Ovary (tissue), 9 donors: ENCODE results near the gene KCNH5. TPM values are rescaled to one million over a fixed set of nuclear protein-coding genes. Genes with fewer than 3 reads are reported as not detected.

ENCODE experiments used
- DNase-seq, 5 donors: peaks; one replicate each; pipeline ENCODE4 v3.0.0-alpha.2; 2019 to 2020
- H3K27ac ChIP-seq, 2 donors: fragments of 200-600 bp; one replicate each; pipeline versions ENCODE4 v1.5.1 to v1.8.0; 2019 to 2022
- H3K27me3 ChIP-seq: fragments of 200-600 bp; one replicate; pipeline ENCODE4 v1.8.0; 2022
- H3K36me3 ChIP-seq: fragments of 200-600 bp; sonication (generic); one replicate; pipeline ENCODE4 v1.5.1; 2019
- H3K4me1 ChIP-seq: one replicate; pipeline ENCODE4 v1.8.1; 2013; ENCODE audit warnings: mild to moderate bottlenecking, moderate library complexity; ENCODE audit not compliant: insufficient read depth
- H3K4me3 ChIP-seq: fragments of 200-600 bp; sonication (generic); one replicate; pipeline ENCODE4 v1.5.1; 2017
- H3K9me3 ChIP-seq, 2 donors: fragments of 200-600 bp in 1 of 2; sonication (generic) in 1 of 2; one replicate each; pipeline versions ENCODE4 v1.5.1 to v1.8.1; 2013 to 2019; ENCODE audit warnings: mild to moderate bottlenecking in 1 of 2, moderate library complexity in 1 of 2
- EP300 ChIP-seq: sonication (generic); formaldehyde crosslinking; IDR thresholded peaks from one replicate; pipeline ENCODE4 v1.6.1; 2017; ENCODE audit warnings: antibody characterized with exemption
- POLR2A ChIP-seq: fragments of 450-650 bp; IDR thresholded peaks from one replicate; pipeline ENCODE4 v1.6.1; 2017; ENCODE audit warnings: antibody characterized with exemption, mild to moderate bottlenecking, moderate library complexity
- WGBS, 3 donors: extraction: QIAGEN DNeasy Blood & Tissue Kit in 1 of 3; methylation state at CpG; one replicate each; pipeline versions ENCODE4 v1.1.5 to v1.1.7; 2013 to 2017; 5-methylcytosine and 5-hydroxymethylcytosine counted together
- intact Hi-C, 4 donors: fragments of 100-400 bp; cut with DNase I; formaldehyde crosslinking; loops; one replicate each; pipeline versions ENCODE4 v1.11.0 to v1.15.1; 2022 to 2023
- polyA plus RNA-seq, 2 donors: library from polyadenylated mRNA; stranded (reverse); fragments of 200-250 nt in 1 of 2; fragments of 350-450 nt in 1 of 2; fragmentation: Illumina TruSeq in 1 of 2; extraction: RNeasy Lipid Tissue Mini Kit (QIAGEN cat#74804) in 1 of 2; gene quantifications; one replicate each; pipeline ENCODE4 v1.2.3, GENCODE V29; 2013 to 2014
- total RNA-seq, 7 donors: library from RNA; depleted of rRNA in 2 of 7; stranded (reverse); fragments of >200 nt in 2 of 7; fragmentation: NEBNext Ultra II Directional in 3 of 7; extraction: Animal tissue kit (Norgen Biotek cat#: 25700) in 3 of 7; gene quantifications; one replicate each; pipeline versions ENCODE4 v1.1.0 to v1.2.4, GENCODE V29; 2016 to 2023
- TF ChIP-seq, protein P1 (sequence below), 3 donors: fragments of 450-650 bp in 2 of 3; fragments of 200-600 bp in 1 of 3; IDR thresholded peaks; one replicate each; pipeline versions ENCODE4 v1.5.1 to v1.8.0; 2016 to 2022; ENCODE audit warnings: antibody characterized with exemption in 3 of 3, mild to moderate bottlenecking in 1 of 3
- donor health status: DM: no; HTN: no; CAD: no; lungs with moderate emphysema.
- donor health status: DM: no; HTN: no; CAD: no.
- donor health status: Bipolar disorder and iron deficiency.
- donor health status: DM: yes; HTN: yes; CAD: no.
- donor health status: DM: no; HTN: no; CAD: no.
- donor health status: DM: yes; HTN: yes; CAD: no.

KCNH5 gene
- total and polyA plus RNA-seq, 9 donors, result 0.05 TPM; not detected in 7

DNA sequence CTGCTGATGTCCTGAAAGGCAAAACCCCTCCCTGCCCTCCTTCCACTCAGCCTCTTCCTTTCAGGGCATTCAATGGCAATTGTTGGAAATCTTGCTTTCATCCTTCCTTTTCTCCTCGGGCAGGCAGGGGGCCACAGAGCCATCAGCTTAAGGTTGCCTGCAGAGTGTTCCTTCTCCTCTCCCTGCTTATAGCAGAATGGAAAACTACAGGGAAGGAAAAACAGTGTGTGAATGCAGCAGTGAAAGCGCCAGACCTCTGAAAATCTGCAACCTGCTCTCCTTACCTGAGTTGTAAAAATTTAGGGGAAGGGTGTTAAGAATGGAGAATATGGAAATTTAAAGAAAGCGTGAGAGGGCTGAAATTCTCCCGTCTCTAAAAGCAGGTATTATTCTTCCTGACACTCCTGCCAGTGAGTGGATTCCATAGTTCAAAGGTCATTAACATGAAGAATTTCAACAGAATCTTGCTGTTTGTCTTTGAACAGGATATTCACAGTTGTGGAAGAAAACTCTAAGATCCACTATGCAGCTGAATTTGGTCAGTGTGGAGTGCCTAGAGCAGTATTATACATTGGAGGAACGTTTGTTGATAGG, 348.8 kb downstream of the KCNH5 start:
- no peak for DNase-seq

DNA sequence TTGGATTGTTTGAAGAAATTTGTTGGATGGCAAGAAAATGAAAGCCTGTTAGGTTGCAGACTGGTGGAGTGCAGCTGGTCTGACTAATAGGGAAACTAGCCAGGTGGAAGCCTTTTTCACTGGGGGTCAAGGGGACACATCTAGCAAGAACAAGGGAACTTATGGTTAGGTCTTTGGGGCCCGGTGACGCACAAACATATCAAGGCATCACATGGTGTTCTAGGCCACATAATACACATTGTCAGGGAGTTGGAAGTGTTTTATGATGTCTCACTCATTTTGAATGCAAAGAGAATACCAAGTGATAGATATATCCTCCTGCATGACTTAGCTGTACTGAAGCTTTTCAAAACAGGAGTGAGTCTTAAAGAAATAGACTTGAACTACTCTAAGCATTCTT, 351.2 kb downstream of the KCNH5 start:
- H3K4me3 ChIP-seq, result no peak overlapping the region
- H3K36me3 ChIP-seq, result no peaks in the 10 kb centered on the region
- no peaks in the 10 kb centered on the region for H3K9me3 ChIP-seq
- no peak for TF ChIP-seq EP300
- TF ChIP-seq, protein P1, sequence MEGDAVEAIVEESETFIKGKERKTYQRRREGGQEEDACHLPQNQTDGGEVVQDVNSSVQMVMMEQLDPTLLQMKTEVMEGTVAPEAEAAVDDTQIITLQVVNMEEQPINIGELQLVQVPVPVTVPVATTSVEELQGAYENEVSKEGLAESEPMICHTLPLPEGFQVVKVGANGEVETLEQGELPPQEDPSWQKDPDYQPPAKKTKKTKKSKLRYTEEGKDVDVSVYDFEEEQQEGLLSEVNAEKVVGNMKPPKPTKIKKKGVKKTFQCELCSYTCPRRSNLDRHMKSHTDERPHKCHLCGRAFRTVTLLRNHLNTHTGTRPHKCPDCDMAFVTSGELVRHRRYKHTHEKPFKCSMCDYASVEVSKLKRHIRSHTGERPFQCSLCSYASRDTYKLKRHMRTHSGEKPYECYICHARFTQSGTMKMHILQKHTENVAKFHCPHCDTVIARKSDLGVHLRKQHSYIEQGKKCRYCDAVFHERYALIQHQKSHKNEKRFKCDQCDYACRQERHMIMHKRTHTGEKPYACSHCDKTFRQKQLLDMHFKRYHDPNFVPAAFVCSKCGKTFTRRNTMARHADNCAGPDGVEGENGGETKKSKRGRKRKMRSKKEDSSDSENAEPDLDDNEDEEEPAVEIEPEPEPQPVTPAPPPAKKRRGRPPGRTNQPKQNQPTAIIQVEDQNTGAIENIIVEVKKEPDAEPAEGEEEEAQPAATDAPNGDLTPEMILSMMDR (IDR thresholded peaks at IDR 0.05), result no peak
- TF ChIP-seq POLR2A, result no peak
- no peak overlapping the region for H3K27ac ChIP-seq
- no peaks in the 10 kb centered on the region for H3K4me1 ChIP-seq
- DNase-seq, result no peak
- WGBS, 3 donors, result 86 to 97% (median 87%) methylated on average over 2 of the region's 2 CpGs
- H3K27me3 ChIP-seq, result no peaks in the 10 kb centered on the region
- intact Hi-C loops, result no loop called here

More for the DNA sequence above, 348.8 kb downstream of the KCNH5 start:
- H3K36me3 ChIP-seq, result no peaks in the 10 kb centered on the region
- WGBS, 3 donors, result 45 to 51% (median 50%) methylated on average over 5 of the region's 5 CpGs
- no peaks in the 10 kb centered on the region for H3K4me1 ChIP-seq
- no peaks in the 10 kb centered on the region for H3K27me3 ChIP-seq
- H3K4me3 ChIP-seq, result no peak overlapping the region
- H3K27ac ChIP-seq, result no peak overlapping the region
- TF ChIP-seq POLR2A (no peak), EP300 (no peak)
- TF ChIP-seq, protein P1 (IDR thresholded peaks at IDR 0.05), result no peak
- H3K9me3 ChIP-seq, result no peaks in the 10 kb centered on the region
- intact Hi-C loops, result no loop called here

DNA sequence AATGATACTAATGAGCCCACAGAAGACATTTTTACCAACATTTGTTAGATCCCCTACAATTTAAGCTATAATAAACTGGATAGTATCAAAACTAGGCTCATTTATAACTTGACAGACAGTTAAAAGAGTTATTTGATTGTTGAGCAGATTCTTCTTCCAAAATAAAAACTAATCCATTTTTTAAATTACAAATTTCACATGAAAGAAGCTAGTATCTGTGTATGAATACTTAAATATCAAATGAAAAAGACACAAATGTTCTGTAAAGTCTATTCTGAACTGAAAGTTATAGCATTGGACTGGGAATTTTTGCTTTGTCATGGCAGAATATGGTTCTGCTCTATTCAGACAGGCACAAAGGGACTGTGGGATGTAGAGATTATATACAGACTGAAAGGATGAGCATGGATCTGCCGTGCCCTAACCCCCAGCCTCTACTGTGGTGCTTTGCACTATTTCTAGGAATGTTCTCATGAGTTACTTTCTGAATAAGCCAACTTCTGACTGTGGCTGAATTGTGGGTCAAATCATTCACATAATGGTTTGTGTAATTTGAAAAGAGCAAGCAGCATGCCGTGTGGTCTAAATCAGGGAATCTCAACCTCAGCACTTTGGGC, 352.7 kb downstream of the KCNH5 start:
- WGBS, 3 donors, result 82 to 91% (median 90%) methylated on average over 2 of the region's 2 CpGs
- Histone ChIP-seq H3K27ac (no peak overlapping the region), H3K4me3 (no peak overlapping the region), H3K36me3 (no peaks in the 10 kb centered on the region), H3K27me3 (no peaks in the 10 kb centered on the region), H3K9me3 (no peaks in the 10 kb centered on the region), H3K4me1 (no peaks in the 10 kb centered on the region)
- DNase-seq, result no peak
- intact Hi-C loops, result no loop called here
- TF ChIP-seq, protein P1 (IDR thresholded peaks at IDR 0.05), result no peak
- TF ChIP-seq EP300 (no peak), POLR2A (no peak)

DNA sequence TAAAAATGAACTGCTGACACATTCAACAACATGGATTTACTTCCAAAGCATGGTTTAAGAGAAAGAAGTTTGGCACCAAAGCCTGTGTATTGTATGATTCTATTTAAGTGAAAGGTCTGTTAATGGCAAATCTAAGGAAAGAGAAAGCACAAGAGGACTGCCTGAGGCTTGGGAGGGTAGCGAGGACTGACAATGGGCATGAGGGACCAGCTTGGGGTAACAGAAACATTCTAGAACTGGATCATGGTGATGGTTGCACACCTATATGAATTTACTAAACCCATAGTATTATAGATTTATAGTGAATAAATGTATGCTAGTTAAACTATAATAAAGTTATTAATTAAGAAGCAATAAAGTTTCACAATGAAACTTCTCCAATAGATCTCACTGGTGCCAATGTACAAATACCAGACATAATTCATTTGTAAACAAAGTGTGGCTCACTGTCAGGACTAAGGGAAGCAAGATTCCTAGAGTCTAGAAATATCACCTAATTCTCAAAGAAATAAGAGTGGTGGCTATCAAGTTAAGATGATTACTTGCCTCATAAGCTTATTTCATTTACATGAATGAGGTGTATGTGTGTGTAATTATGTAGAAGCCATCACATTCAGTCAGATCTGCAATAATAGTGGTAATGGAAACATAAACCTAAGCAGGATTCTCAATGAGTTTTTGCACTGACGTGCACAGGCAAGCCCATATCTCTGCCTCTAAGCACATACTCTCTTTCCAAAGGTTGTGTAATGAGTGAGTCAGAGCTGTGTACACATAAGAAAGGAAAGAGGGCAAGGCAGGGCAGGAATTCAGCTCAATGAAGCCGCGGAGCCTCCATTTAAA, 353.4 kb downstream of the KCNH5 start:
- Histone ChIP-seq H3K4me1 (no peaks in the 10 kb centered on the region), H3K27me3 (no peaks in the 10 kb centered on the region), H3K36me3 (no peaks in the 10 kb centered on the region), H3K4me3 (no peak overlapping the region), H3K27ac (no peak overlapping the region), H3K9me3 (no peaks in the 10 kb centered on the region)
- intact Hi-C loops, result no loop called here
- whole genome bisulfite sequencing, 3 donors, result 51 to 61% (median 53%) methylated on average over 4 of the region's 4 CpGs
- TF ChIP-seq, protein P1 (IDR thresholded peaks at IDR 0.05), result no peak
- TF ChIP-seq POLR2A (no peak), EP300 (no peak)
- peak in 1 of 5 donors; percentile 22 for DNase-seq
